Stimulated activated CD8-positive, alpha-beta memory T cell treated with anti-CD3 and anti-CD28 coated beads, Interleukin-4, amount 100 ng/mL, for 24 hours (primary cell): ENCODE results near the gene PLCB4.

Experiments used
- DNase-seq: peaks from one replicate; pipeline ENCODE4 v3.0.0-alpha.2; 2020; ENCODE audit warnings: low read depth

The PLCB4 gene

DNA sequence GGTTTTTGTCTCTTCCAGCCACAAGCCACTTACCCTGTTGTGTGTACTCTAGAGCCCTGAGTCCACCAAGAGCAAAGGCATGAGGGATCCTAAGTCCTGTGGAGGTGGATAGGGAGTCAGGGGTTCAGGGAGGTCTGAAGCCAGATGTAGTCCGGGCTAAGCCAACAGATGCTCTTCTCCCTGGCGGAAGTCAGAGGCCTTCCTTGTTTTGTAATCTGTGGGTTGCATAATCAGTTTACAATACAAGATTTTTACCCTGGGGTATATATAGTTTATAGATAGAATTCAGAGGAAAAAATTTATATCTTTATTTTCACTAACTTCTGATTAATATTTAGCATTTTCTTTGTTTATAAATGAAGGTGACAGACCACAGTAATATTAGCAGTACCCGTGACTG is 454.7 kb downstream of the PLCB4 start:
- no peak for DNase-seq
